ENCODE measurements around the gene HS3ST4. TPM values are rescaled to one million over a fixed set of nuclear protein-coding genes. Genes with fewer than 3 reads are reported as not detected.

The HS3ST4 gene
- total and polyA plus RNA-seq, 2 donors (not counting 3 experiments of a cell fraction or from before 2014, with no cell fraction given) = not detected

GRCh38 chr16:25951999-25952398, 260.2 kb downstream of the HS3ST4 start:
- dilution Hi-C loops (cut with MboI; ENCODE audit: extremely low pct_ligation_motif_present, low sequenced_read_pairs) = no loop called here
- Histone ChIP-seq H3K4me2 (ENCODE audit: insufficient read depth, low read length) (no peak overlapping the region), H3K9me1 (replicated peaks; ENCODE audit: control insufficient read depth, extremely low read depth, insufficient read depth, low read length) (no peaks in the 10 kb centered on the region), H3K4me1 (ENCODE audit: control insufficient read depth, extremely low read depth, insufficient read depth, low read length) (no peaks in the 10 kb centered on the region), H3K9me3 (replicated peaks; ENCODE audit: control insufficient read depth, insufficient read depth, low read length) (peaks cover 4% of the 10 kb centered on the region), H3K36me3 (ENCODE audit: control insufficient read depth in 2 of 2, extremely low read depth in 1 of 2, insufficient read depth in 2 of 2, low read length in 2 of 2) (no peaks in the 10 kb centered on the region), H3K27me3 (ENCODE audit: control insufficient read depth in 2 of 2, insufficient read depth in 2 of 2, low read length in 2 of 2) (no peaks in the 10 kb centered on the region), H2AFZ (ENCODE audit: low read depth, low read length) (no peak overlapping the region), H4K20me1 (replicated peaks; ENCODE audit: control insufficient read depth, extremely low read depth, insufficient read depth, low read length) (no peaks in the 10 kb centered on the region), H3K27ac (ENCODE audit: insufficient read depth, low read depth, low read length) (no peak overlapping the region), H3K9ac (replicated peaks; ENCODE audit: extremely low read depth, insufficient read depth, low read length) (no peak overlapping the region), H3K4me3 (replicated peaks in 1 of 3; ENCODE audit: insufficient read depth in 1 of 3, low read depth in 1 of 3, low read length in 3 of 3) (no peak overlapping the region), H3K79me2 (ENCODE audit: control insufficient read depth, insufficient read depth, low read length) (no peaks in the 10 kb centered on the region)
- ChIA-PET POLR2A (no interaction called here), CTCF (no interaction called here)
- FAIRE-seq = no peak
- no peak for DNase-seq (ENCODE audit: low read depth, low spot score)
- no peak for TF ChIP-seq POLR2A (IDR thresholded peaks at IDR 0.05; ENCODE audit: low read depth, low read length)
- no peak for TF ChIP-seq FOS (IDR thresholded peaks at IDR 0.05; ENCODE audit: borderline replicate concordance, insufficient read depth, low read length)
- TF ChIP-seq JUN (IDR thresholded peaks at IDR 0.05; ENCODE audit: borderline replicate concordance, insufficient read depth, insufficient read length, low read depth) = no peak
- no peak for TF ChIP-seq CTCF (IDR thresholded peaks at IDR 0.05; ENCODE audit: extremely low read depth in 1 of 2, insufficient read depth in 1 of 2, low read depth in 1 of 2, low read length in 2 of 2)
- no peak for TF ChIP-seq MYC (IDR thresholded peaks at IDR 0.05; ENCODE audit: low read depth, low read length)
- TF ChIP-seq POLR2AphosphoS5 (IDR thresholded peaks at IDR 0.05; ENCODE audit: insufficient read depth, low read depth, low read length) = no peak
- TF ChIP-seq MAX (IDR thresholded peaks at IDR 0.05; ENCODE audit: insufficient read depth, insufficient read length) = no peak
- no peak for TF ChIP-seq GATA2 (IDR thresholded peaks at IDR 0.05; ENCODE audit: insufficient read depth, insufficient read length, low read depth, low read length)
- TF ChIP-seq EZH2 (IDR thresholded peaks at IDR 0.05; ENCODE audit: borderline replicate concordance, low read depth, low read length, severe bottlenecking) = no peak
- intact Hi-C loops (cut with micrococcal nuclease) = no loop called here
- BruUV-seq (replicated peaks) = no TSS peak

All from endothelial cell of umbilical vein (primary cell).